Rectal smooth muscle tissue (tissue), 1 donor: ENCODE measurements around the gene TRIM10.
"Not testable (repeated sequence)": the region's sequence is repeated elsewhere in the genome, so short reads cannot be mapped to it uniquely, and the experiment has no call there.

ENCODE experiments used
- H3K27ac ChIP-seq: one replicate; pipeline ENCODE4 v1.7.0; 2013; ENCODE audit warnings: low read depth, low read length, inconsistent platforms
- H3K27me3 ChIP-seq: one replicate; pipeline ENCODE4 v1.7.0; 2013; ENCODE audit warnings: low read length; ENCODE audit not compliant: control insufficient read depth, insufficient read depth
- H3K36me3 ChIP-seq: one replicate; pipeline ENCODE4 v1.7.0; 2013; ENCODE audit warnings: low read length; ENCODE audit not compliant: control insufficient read depth, insufficient read depth
- H3K4me1 ChIP-seq: one replicate; pipeline ENCODE4 v1.7.0; 2013; ENCODE audit warnings: low read length; ENCODE audit not compliant: control insufficient read depth, insufficient read depth
- H3K4me3 ChIP-seq: one replicate; pipeline ENCODE4 v1.7.0; 2013; ENCODE audit warnings: low read length
- H3K9ac ChIP-seq: one replicate; pipeline ENCODE4 v1.7.0; 2013; ENCODE audit warnings: low read length

TRIM10 gene

DNA sequence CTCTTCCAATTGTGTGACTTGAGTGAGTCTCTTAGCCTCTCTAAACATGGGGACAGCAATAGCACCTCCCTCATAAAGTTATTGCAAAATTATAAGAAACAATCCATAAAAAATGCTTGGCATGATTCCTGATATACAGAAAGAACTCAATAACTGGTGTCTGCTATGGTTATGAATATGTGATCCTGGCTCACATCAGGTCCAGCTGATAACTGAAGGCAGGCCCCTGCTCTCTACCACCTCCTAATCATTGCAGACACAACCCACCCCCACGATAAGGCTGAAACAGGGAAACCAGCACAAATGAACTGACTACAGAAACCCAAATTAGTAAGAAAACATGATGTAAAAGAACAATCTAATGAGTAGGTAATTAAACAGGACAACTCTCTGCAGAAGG, 7.7 kb upstream of the TRIM10 start:
- no peak overlapping the region for H3K4me3 ChIP-seq
- H3K27me3 ChIP-seq, result peaks cover 13% of the 10 kb centered on the region
- no peaks in the 10 kb centered on the region for H3K36me3 ChIP-seq
- no peak overlapping the region for H3K27ac ChIP-seq
- no peak overlapping the region for H3K9ac ChIP-seq
- H3K4me1 ChIP-seq, result no peaks in the 10 kb centered on the region

DNA sequence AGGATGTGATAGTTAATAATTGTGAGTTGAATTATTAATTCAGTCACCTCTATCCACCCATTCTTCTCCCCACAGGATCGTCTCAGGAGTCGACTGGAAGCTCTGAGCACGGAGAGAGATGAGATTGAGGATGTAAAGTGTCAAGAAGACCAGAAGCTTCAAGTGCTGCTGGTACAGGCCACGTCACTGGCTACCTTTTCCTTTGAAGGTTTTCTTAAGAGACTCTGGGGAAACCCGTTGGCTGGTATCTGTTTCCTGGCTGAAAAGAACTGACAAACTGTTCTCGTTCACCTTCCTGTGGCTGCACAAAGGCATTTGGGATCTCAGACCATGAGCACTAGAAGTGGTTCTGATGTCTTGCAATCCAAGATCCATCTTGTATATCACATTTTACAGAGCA, 6.1 kb upstream of the TRIM10 start:
- Histone ChIP-seq H3K27ac (no peak overlapping the region), H3K27me3 (peaks cover 9% of the 10 kb centered on the region), H3K4me1 (no peaks in the 10 kb centered on the region), H3K4me3 (no peak overlapping the region), H3K9ac (no peak overlapping the region), H3K36me3 (no peaks in the 10 kb centered on the region)

- not testable (repeated sequence) for H3K27ac ChIP-seq, H3K4me1 ChIP-seq, H3K27me3 ChIP-seq, H3K36me3 ChIP-seq, H3K9ac ChIP-seq, H3K4me3 ChIP-seq
Measured at GRCh38 chr6:30165238-30165637, 4.2 kb upstream of the TRIM10 start.

GRCh38 chr6:30164714-30165113, 3.7 kb upstream of the TRIM10 start:
- Histone ChIP-seq H3K27me3 (peaks cover 3% of the 10 kb centered on the region), H3K4me3 (peak overlapping the region; percentile 57), H3K27ac (no peak overlapping the region), H3K9ac (no peak overlapping the region), H3K4me1 (no peaks in the 10 kb centered on the region), H3K36me3 (no peaks in the 10 kb centered on the region)

GRCh38 chr6:30163918-30164654, 3.1 kb upstream of the TRIM10 start:
- Histone ChIP-seq H3K4me3 (peak overlapping the region; percentile 57), H3K9ac (no peak overlapping the region), H3K36me3 (no peaks in the 10 kb centered on the region), H3K4me1 (no peaks in the 10 kb centered on the region), H3K27ac (no peak overlapping the region), H3K27me3 (peaks cover 3% of the 10 kb centered on the region)

- Histone ChIP-seq H3K36me3 (no peaks in the 10 kb centered on the region), H3K27ac (no peak within 1 kb of the TSS), H3K4me3 (peak within 1 kb of the TSS; percentile 57), H3K9ac (no peak within 1 kb of the TSS), H3K4me1 (no peaks in the 10 kb centered on the region), H3K27me3 (peaks cover under 1% of the 10 kb centered on the region)
Measured at GRCh38 chr6:30163090-30163917, 2.3 kb upstream of the TRIM10 start, which contains the start of gene TRIM15. Gene TRIM15, plus strand, starts transcription at chr6:30163546. Its CDS starts 139 bp downstream, at chr6:30163685.

DNA sequence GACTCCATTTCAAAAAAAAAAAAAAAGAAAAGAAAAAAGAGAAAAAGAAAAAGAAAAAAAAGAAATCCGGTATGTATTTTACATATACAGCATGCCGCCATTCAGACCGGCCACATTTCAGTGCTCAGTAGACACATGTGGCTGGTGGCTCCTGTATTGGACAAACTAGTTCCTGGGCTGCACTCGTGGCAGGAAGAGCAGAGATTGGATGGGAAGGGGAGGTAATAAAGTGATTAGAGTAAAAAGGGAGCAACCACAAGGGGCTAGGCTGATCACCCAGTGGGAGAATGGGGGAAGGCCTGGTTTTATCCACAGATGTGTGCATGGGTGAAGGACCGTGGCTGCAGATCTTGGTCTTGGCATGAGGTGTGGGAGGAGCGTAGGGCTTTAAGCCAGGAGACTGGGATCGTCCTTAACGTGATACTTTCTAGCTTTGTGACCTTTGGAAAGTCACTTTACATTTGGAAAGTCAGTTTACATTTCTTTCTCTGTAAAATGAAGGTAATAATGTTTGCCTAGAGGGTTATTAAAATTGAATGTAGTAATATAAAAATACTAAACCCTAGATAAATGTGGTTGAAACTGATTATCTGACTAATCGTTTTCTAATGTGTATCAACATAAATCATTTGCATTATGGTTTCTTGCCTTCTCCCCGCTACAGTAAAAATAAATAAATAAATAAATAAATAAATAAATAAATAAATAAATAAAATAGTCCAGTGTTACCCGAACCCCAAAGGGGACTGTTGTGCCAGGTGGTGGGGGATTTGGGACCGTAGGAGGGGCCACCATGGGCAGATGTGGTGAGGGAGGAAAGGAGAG, 1.5 kb upstream of the TRIM10 start:
- no peaks in the 10 kb centered on the region for H3K27me3 ChIP-seq
- H3K4me1 ChIP-seq, result no peaks in the 10 kb centered on the region
- H3K36me3 ChIP-seq, result no peaks in the 10 kb centered on the region
- no peak overlapping the region for H3K9ac ChIP-seq
- no peak overlapping the region for H3K4me3 ChIP-seq
- H3K27ac ChIP-seq, result no peak overlapping the region

DNA sequence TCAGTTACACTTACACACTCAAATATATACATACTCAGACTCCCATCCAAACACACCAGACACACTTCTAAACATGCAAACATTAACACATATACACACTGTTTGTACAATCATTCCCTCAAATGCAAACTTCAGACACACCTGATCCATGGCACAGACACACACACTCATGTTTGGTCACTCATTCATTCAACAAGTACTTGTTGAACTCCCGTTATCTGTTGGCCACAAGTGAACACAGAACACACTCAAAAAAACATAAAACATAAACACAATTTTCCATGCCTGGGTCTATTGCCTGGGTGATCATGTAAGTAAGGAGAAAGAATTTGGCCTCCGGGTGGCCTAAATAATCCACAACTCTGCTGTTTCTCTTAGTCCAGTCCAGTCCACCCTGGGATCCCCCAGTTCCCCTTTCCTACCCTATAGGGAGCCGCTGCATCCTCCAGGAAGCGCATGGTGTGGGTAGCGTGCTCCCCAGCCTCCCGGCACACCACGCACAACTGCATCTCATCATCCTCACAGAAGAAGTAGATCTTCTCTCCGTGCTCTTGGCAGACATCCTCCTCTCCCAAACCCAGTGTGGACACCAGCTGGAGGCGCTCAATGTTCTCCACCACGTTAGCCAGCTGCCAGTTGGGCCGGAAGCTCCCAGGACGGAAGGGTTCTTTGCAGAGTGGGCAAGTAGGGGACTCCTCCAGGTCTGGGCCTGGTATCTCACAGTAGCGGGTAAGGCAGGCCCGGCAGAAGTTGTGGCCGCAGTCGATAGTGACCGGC, 815 bp downstream of the TRIM10 start:
- Histone ChIP-seq H3K4me1 (no peaks in the 10 kb centered on the region), H3K27me3 (no peaks in the 10 kb centered on the region), H3K36me3 (no peaks in the 10 kb centered on the region), H3K4me3 (no peak overlapping the region), H3K9ac (no peak overlapping the region), H3K27ac (no peak overlapping the region)

- H3K4me1 ChIP-seq, result no peaks in the 10 kb centered on the region
- no peak overlapping the region for H3K4me3 ChIP-seq
- no peaks in the 10 kb centered on the region for H3K27me3 ChIP-seq
- no peak overlapping the region for H3K27ac ChIP-seq
- H3K36me3 ChIP-seq, result no peaks in the 10 kb centered on the region
- no peak overlapping the region for H3K9ac ChIP-seq
Measured at GRCh38 chr6:30158475-30159040, 2.5 kb downstream of the TRIM10 start.

- Histone ChIP-seq H3K4me3 (no peak overlapping the region), H3K27me3 (no peaks in the 10 kb centered on the region), H3K27ac (no peak overlapping the region), H3K9ac (no peak overlapping the region), H3K4me1 (no peaks in the 10 kb centered on the region), H3K36me3 (no peaks in the 10 kb centered on the region)
Measured at GRCh38 chr6:30157999-30158398, 3.0 kb downstream of the TRIM10 start.

GRCh38 chr6:30157581-30157980, 3.4 kb downstream of the TRIM10 start:
- no peak overlapping the region for H3K4me3 ChIP-seq
- no peak overlapping the region for H3K9ac ChIP-seq
- H3K4me1 ChIP-seq, result no peaks in the 10 kb centered on the region
- no peak overlapping the region for H3K27ac ChIP-seq
- H3K36me3 ChIP-seq, result no peaks in the 10 kb centered on the region
- no peaks in the 10 kb centered on the region for H3K27me3 ChIP-seq
